Measurements from ENCODE around the gene PARL. TPM values are rescaled to one million over a fixed set of nuclear protein-coding genes. Genes with fewer than 3 reads are reported as not detected.

PARL gene
- total RNA-seq, 1 experiment from 2014 or later = 109 TPM

GRCh38 chr3:183830187-183830586 is 54.5 kb downstream of the PARL start:
- H3K9me3 ChIP-seq (ENCODE audit: insufficient read depth, low read depth) = no peaks in the 10 kb centered on the region
- H3K4me3 ChIP-seq = no peak overlapping the region
- H3K4me2 ChIP-seq = no peak overlapping the region
- H3K36me3 ChIP-seq (ENCODE audit: low read depth) = peaks cover 12% of the 10 kb centered on the region; the same call in 1 of the 2 replicates
- no peaks in the 10 kb centered on the region for H3K27me3 ChIP-seq (ENCODE audit: insufficient read depth, low read depth)
- intact Hi-C loops (cut with micrococcal nuclease; ENCODE audit: unreplicated experiment) = no loop called here
- no peaks in the 10 kb centered on the region for H3K79me2 ChIP-seq (ENCODE audit: low read depth)
- peaks cover 7% of the 10 kb centered on the region for H4K20me1 ChIP-seq (ENCODE audit: insufficient read depth)
- no TSS peak for BruUV-seq (replicated peaks)
- ChIA-PET CTCF (no interaction called here), POLR2A (ENCODE audit: unreplicated experiment) (interaction anchor here (0.6 kb wide), 1 partner anchor 9 kb away, joined by 7 read pairs; no protein-coding TSS in a partner anchor)
- H3F3A ChIP-seq (ENCODE audit: insufficient read depth, low read depth) = peaks cover 29% of the 10 kb centered on the region
- no peak for DNase-seq
- no peaks in the 10 kb centered on the region for H3K9me2 ChIP-seq (ENCODE audit: insufficient read depth)
- no peak overlapping the region for H3K27ac ChIP-seq
- TF ChIP-seq CTCF (conservative IDR thresholded peaks at IDR 0.05) (no peak), EZH2 (IDR thresholded peaks at IDR 0.05; ENCODE audit: low read depth) (no peak)
- no peaks in the 10 kb centered on the region for H3K4me1 ChIP-seq (replicated peaks; ENCODE audit: insufficient read depth)
- H2AFZ ChIP-seq = no peak overlapping the region

GRCh38 chr3:183829466-183829865 is 55.2 kb downstream of the PARL start:
- H3K27ac ChIP-seq = no peak overlapping the region
- CTCF ChIA-PET = no interaction called here
- no peak overlapping the region for H3K4me2 ChIP-seq
- intact Hi-C loops (cut with micrococcal nuclease; ENCODE audit: unreplicated experiment) = loop anchor here (5.0 kb wide), 1 partner anchor 458 kb away; no protein-coding TSS in a partner anchor
- H3K9me2 ChIP-seq (ENCODE audit: insufficient read depth) = no peaks in the 10 kb centered on the region
- POLR2A ChIA-PET (ENCODE audit: unreplicated experiment) = interaction anchor here (0.6 kb wide), 1 partner anchor 10 kb away, joined by 7 read pairs; no protein-coding TSS in a partner anchor
- no peak overlapping the region for H3K4me3 ChIP-seq
- TF ChIP-seq EZH2 (IDR thresholded peaks at IDR 0.05; ENCODE audit: low read depth) (no peak), CTCF (conservative IDR thresholded peaks at IDR 0.05) (no peak)
- H3K36me3 ChIP-seq (ENCODE audit: low read depth) = 0 out of 2 replicates have a peak, but pooled peaks cover 12% of the 10 kb centered on the region
- no peaks in the 10 kb centered on the region for H3K27me3 ChIP-seq (ENCODE audit: insufficient read depth, low read depth)
- no peaks in the 10 kb centered on the region for H3K9me3 ChIP-seq (ENCODE audit: insufficient read depth, low read depth)
- DNase-seq = no peak
- H4K20me1 ChIP-seq (ENCODE audit: insufficient read depth) = peaks cover 7% of the 10 kb centered on the region
- no peak overlapping the region for H2AFZ ChIP-seq
- H3K79me2 ChIP-seq (ENCODE audit: low read depth) = no peaks in the 10 kb centered on the region
- peaks cover 29% of the 10 kb centered on the region for H3F3A ChIP-seq (ENCODE audit: insufficient read depth, low read depth)
- BruUV-seq (replicated peaks) = no TSS peak
- 0 out of 2 replicates have a peak, but pooled peaks cover 2% of the 10 kb centered on the region for H3K4me1 ChIP-seq (replicated peaks; ENCODE audit: insufficient read depth)

DNA sequence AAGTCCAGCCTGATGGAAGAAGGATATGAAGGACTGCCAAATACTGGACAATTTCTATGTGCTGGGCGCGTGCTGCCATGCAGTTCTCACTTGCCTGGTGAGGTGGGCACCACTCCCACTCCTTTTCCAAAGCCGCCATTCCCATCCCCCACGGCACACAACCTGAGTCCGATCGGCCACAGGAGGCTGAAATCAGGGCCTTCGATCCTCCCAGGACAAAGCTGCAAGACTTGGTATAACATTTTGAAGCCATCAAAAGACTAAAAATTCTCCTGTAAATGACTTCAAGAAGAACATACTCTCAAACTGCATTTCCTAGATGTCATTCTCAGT is 56.2 kb downstream of the PARL start:
- TF ChIP-seq EZH2 (IDR thresholded peaks at IDR 0.05; ENCODE audit: low read depth) (no peak), CTCF (conservative IDR thresholded peaks at IDR 0.05) (no peak)
- H3K4me2 ChIP-seq = no peak overlapping the region
- H3K27me3 ChIP-seq (ENCODE audit: insufficient read depth, low read depth) = no peaks in the 10 kb centered on the region
- H3K9me3 ChIP-seq (ENCODE audit: insufficient read depth, low read depth) = no peaks in the 10 kb centered on the region
- no peak overlapping the region for H2AFZ ChIP-seq
- peaks cover 7% of the 10 kb centered on the region for H4K20me1 ChIP-seq (ENCODE audit: insufficient read depth)
- BruUV-seq (replicated peaks) = no TSS peak
- 0 out of 2 replicates have a peak, but pooled peaks cover 7% of the 10 kb centered on the region for H3K4me1 ChIP-seq (replicated peaks; ENCODE audit: insufficient read depth)
- POLR2A ChIA-PET (ENCODE audit: unreplicated experiment) = no interaction called here
- DNase-seq = no peak
- no peak overlapping the region for H3K4me3 ChIP-seq
- H3K27ac ChIP-seq = no peak overlapping the region
- H3F3A ChIP-seq (ENCODE audit: insufficient read depth, low read depth) = peaks cover 29% of the 10 kb centered on the region
- CTCF ChIA-PET = interaction anchor here (0.6 kb wide), 1 partner anchor 544 kb away, joined by 3 read pairs; no protein-coding TSS in a partner anchor
- H3K79me2 ChIP-seq (ENCODE audit: low read depth) = no peaks in the 10 kb centered on the region
- intact Hi-C loops (cut with micrococcal nuclease; ENCODE audit: unreplicated experiment) = loop anchor here (5.0 kb wide), 1 partner anchor 459 kb away; no protein-coding TSS in a partner anchor
- H3K9me2 ChIP-seq (ENCODE audit: insufficient read depth) = no peaks in the 10 kb centered on the region
- 0 out of 2 replicates have a peak, but pooled peaks cover 7% of the 10 kb centered on the region for H3K36me3 ChIP-seq (ENCODE audit: low read depth)
